ENCODE results near the gene OS9.
"Not testable (repeated sequence)": the region's sequence is repeated elsewhere in the genome, so short reads cannot be mapped to it uniquely, and the experiment has no call there.

The OS9 gene

DNA sequence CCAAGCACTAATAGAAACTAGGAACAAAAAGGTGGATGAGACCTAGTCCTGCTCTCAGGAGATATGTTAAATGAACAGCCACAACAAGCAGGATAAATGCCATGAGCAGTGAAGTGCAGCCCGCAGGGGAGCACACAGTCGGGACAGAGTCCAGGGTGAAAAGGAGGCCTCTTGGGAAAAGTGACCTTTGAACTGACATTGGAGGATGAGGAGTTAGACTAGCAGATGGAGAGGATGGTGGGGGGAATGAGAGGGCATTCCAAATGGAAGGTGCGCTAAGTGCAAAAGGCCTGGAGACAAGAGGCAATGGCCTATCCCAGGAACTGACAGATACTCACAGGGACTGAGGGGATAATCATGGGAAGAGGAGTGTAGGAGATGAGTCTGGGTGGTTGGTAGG is 4.5 kb downstream of the OS9 start:
- TF ChIP-seq, protein P1, sequence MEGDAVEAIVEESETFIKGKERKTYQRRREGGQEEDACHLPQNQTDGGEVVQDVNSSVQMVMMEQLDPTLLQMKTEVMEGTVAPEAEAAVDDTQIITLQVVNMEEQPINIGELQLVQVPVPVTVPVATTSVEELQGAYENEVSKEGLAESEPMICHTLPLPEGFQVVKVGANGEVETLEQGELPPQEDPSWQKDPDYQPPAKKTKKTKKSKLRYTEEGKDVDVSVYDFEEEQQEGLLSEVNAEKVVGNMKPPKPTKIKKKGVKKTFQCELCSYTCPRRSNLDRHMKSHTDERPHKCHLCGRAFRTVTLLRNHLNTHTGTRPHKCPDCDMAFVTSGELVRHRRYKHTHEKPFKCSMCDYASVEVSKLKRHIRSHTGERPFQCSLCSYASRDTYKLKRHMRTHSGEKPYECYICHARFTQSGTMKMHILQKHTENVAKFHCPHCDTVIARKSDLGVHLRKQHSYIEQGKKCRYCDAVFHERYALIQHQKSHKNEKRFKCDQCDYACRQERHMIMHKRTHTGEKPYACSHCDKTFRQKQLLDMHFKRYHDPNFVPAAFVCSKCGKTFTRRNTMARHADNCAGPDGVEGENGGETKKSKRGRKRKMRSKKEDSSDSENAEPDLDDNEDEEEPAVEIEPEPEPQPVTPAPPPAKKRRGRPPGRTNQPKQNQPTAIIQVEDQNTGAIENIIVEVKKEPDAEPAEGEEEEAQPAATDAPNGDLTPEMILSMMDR (IDR thresholded peaks at IDR 0.05; ENCODE audit: low read depth, low read length): no peak
- no peak for DNase-seq (ENCODE audit: extremely low read depth, low read depth)

DNA sequence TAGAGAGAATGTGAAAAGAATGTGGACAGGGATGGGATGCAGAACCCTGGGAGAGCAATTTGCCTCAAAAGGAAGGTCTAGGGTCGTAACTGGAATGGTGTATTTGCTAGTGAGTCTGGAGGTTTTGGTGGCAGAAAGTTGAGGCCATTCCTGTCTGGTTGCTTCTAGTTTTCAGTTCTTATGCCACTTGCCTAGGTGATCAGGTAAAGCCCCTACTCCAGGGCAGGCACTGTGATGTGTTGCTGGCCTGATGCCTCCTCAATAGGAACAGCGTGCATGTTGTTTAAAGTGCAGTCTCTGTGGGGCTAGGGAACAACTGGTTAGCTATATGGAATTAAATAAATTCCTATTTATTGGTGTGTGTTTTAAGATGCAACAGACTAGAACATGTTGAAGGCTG is 6.4 kb downstream of the OS9 start:
- DNase-seq (ENCODE audit: extremely low read depth, low read depth): no peak
- TF ChIP-seq, protein P1 (IDR thresholded peaks at IDR 0.05; ENCODE audit: low read depth, low read length): no peak

DNA sequence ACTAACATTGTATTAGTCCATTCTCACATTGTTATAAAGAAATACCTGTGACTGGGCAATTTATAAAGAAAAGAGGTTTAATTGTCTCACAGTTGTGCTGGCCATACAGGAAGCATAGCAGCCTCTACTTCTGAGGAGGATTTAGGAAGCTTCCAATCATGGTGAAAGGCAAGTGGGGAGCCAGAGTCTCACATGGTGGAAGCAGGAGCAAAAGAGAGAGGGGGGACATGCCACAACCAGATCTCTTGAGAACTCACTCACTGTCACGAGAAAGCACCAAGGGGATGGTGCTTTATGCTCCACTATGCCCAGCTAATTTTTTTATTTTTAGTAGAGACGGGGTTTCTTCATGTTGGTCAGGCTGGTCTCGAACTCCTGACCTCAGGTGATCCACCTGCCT is 13.3 kb downstream of the OS9 start:
- DNase-seq (ENCODE audit: extremely low read depth, low read depth): no peak

GRCh38 chr12:57708296-57708695 is 14.4 kb downstream of the OS9 start:
- no peak for DNase-seq (ENCODE audit: extremely low read depth, low read depth)
- TF ChIP-seq, protein P1 (IDR thresholded peaks at IDR 0.05; ENCODE audit: low read depth, low read length): no peak

More for the DNA sequence above, 13.3 kb downstream of the OS9 start:
- TF ChIP-seq, protein P1 (IDR thresholded peaks at IDR 0.05; ENCODE audit: low read depth, low read length): no peak

- TF ChIP-seq, protein P1 (IDR thresholded peaks at IDR 0.05; ENCODE audit: low read depth, low read length): no peak
- no peak for DNase-seq (ENCODE audit: extremely low read depth, low read depth)
Measured at GRCh38 chr12:57712701-57713100, 18.8 kb downstream of the OS9 start.

DNA sequence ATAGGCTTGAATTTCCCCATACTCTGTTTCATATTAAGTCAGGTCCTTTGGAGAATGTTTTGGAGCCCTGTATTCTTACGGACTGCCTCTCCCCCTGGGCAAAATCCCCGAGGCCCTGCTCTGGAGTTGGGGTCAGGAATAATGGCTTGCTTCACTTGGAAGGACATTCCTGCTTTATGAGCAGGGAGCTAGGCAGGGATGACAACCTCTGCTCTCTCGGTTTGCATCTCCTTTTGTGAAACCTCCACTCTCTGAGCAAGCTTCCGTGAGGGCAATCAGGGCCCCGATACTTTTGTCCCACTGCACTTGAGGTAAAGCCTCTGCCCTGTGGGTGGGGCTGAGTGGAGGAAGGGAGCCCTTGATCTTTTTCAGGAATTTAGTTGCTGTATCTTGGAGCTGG is 19.3 kb downstream of the OS9 start:
- TF ChIP-seq, protein P1 (IDR thresholded peaks at IDR 0.05; ENCODE audit: low read depth, low read length): no peak
- DNase-seq (ENCODE audit: extremely low read depth, low read depth): no peak

- not testable (repeated sequence) for DNase-seq (ENCODE audit: extremely low read depth, low read depth)
Measured at GRCh38 chr12:57715036-57715748, 21.3 kb downstream of the OS9 start.

GRCh38 chr12:57715786-57716185 is 21.9 kb downstream of the OS9 start:
- DNase-seq (ENCODE audit: extremely low read depth, low read depth): no peak
- TF ChIP-seq, protein P1 (IDR thresholded peaks at IDR 0.05; ENCODE audit: low read depth, low read length): no peak

All from AG09319 (cell line).